GM12891 (cell line): ENCODE results near the gene EYA2.
"Not testable (repeated sequence)": the region's sequence is repeated elsewhere in the genome, so short reads cannot be mapped to it uniquely, and the experiment has no call there.

Source experiments
- DNase-seq: peaks from one replicate; pipeline ENCODE4 v3.0.0; 2011; ENCODE audit warnings: low spot score; ENCODE audit not compliant: insufficient read length
- FAIRE-seq: peaks from 2 replicates; lab custom pipeline; 2011; peaks lifted over from hg19 to GRCh38; lab: Jason Lieb, UNC
- PAX5 ChIP-seq: IDR thresholded peaks from 2 replicates; pipeline ENCODE4 v1.6.1; 2011; ENCODE audit warnings: low read length, moderate library complexity, mild to moderate bottlenecking; ENCODE audit not compliant: insufficient read depth, severe bottlenecking
- POLR2A ChIP-seq: IDR thresholded peaks from 2 replicates; pipeline ENCODE4 v1.6.1; 2011; ENCODE audit warnings: low read depth, low read length, control low read depth
- POLR2AphosphoS5 ChIP-seq: IDR thresholded peaks from 2 replicates; pipeline ENCODE4 v1.6.1; 2011; ENCODE audit warnings: low read depth, low read length, control low read depth
- POU2F2 ChIP-seq: IDR thresholded peaks from 2 replicates; pipeline ENCODE4 v1.6.1; 2011; ENCODE audit warnings: low read depth, mild to moderate bottlenecking, control low read depth, low read length, moderate library complexity
- SPI1 ChIP-seq: IDR thresholded peaks from 2 replicates; pipeline ENCODE4 v1.6.1; 2011; ENCODE audit warnings: low read depth, low read length, control low read depth
- TAF1 ChIP-seq: IDR thresholded peaks from 2 replicates; pipeline ENCODE4 v1.6.1; 2011; ENCODE audit warnings: low read depth, low read length, control low read depth

EYA2 gene

DNA sequence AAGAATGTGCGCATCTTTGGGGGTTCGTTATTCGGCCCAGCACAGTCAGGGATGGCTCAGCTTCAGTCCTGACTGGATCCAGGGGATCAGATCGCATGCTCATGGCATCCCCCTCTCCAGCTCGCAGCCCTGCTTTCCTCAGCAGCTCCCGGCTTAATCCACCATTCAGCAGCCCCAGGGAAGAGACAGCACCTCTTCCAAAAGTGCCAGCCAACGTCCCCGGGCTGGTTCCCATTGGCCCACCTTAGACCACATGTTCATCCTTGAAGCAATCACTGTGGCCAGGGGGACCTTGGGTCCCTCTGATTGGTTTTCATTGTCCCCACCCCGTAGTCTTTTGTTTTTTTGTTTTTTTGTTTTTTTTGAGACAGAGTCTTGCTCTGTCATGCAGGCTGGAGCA lies 273.2 kb downstream of the EYA2 start:
- no peak for FAIRE-seq
- DNase-seq: no peak
- no peak for TF ChIP-seq POLR2AphosphoS5
- no peak for TF ChIP-seq TAF1
- TF ChIP-seq PAX5: no peak
- TF ChIP-seq POU2F2: no peak
- TF ChIP-seq POLR2A: no peak
- no peak for TF ChIP-seq SPI1

GRCh38 chr20:47172579-47172978 lies 277.9 kb downstream of the EYA2 start:
- FAIRE-seq (no peak), DNase-seq (no peak)
- no peak for TF ChIP-seq POU2F2
- TF ChIP-seq PAX5: no peak
- TF ChIP-seq TAF1: no peak
- TF ChIP-seq POLR2A: no peak
- no peak for TF ChIP-seq SPI1
- TF ChIP-seq POLR2AphosphoS5: no peak

GRCh38 chr20:47173596-47174216 lies 279.1 kb downstream of the EYA2 start:
- FAIRE-seq: no peak
- no peak for DNase-seq
- no peak for TF ChIP-seq POU2F2
- TF ChIP-seq POLR2AphosphoS5: no peak
- no peak for TF ChIP-seq TAF1
- TF ChIP-seq SPI1: no peak
- no peak for TF ChIP-seq PAX5
- TF ChIP-seq POLR2A: no peak

- TF ChIP-seq POLR2AphosphoS5 (no peak), POLR2A (no peak), TAF1 (no peak), SPI1 (no peak), PAX5 (no peak), POU2F2 (no peak)
- FAIRE-seq: no peak
Measured at GRCh38 chr20:47174456-47175243, 280.0 kb downstream of the EYA2 start.

GRCh38 chr20:47175493-47175892 lies 280.9 kb downstream of the EYA2 start:
- FAIRE-seq: no peak
- TF ChIP-seq SPI1 (no peak), PAX5 (no peak), POU2F2 (no peak), POLR2AphosphoS5 (no peak), TAF1 (no peak), POLR2A (no peak)
- no peak for DNase-seq

More at GRCh38 chr20:47174456-47175243, 280.0 kb downstream of the EYA2 start:
- no peak for DNase-seq

DNA sequence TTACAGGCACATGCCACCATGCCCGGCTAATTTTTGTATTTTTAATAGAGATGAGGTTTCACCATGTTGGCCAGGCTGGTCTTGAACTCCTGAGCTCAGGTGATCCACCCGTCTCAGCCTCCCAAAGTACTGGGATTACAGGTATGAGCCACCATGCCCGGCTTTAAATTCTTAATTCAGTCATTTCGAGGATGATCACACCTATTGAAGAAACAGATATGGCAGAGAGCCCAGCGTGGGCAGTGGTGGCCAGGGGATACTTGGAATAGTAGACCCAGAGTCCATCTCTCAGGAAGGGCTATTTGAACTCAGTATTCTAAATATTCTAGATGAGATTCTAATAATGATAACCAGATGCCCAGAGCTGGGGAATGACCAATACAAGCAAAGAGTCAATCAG lies 281.6 kb downstream of the EYA2 start:
- not testable (repeated sequence) for FAIRE-seq, DNase-seq

- FAIRE-seq (no peak), DNase-seq (no peak)
- no peak for TF ChIP-seq SPI1
- no peak for TF ChIP-seq TAF1
- TF ChIP-seq PAX5: no peak
- TF ChIP-seq POU2F2: no peak
- TF ChIP-seq POLR2AphosphoS5: no peak
- TF ChIP-seq POLR2A: no peak
Measured at GRCh38 chr20:47178277-47178676, 283.6 kb downstream of the EYA2 start.

- FAIRE-seq (no peak), DNase-seq (no peak)
- TF ChIP-seq POLR2AphosphoS5: no peak
- TF ChIP-seq TAF1: no peak
- TF ChIP-seq POLR2A: no peak
- TF ChIP-seq POU2F2: no peak
- no peak for TF ChIP-seq PAX5
- no peak for TF ChIP-seq SPI1
Measured at GRCh38 chr20:47178851-47179250, 284.2 kb downstream of the EYA2 start.

- FAIRE-seq (no peak), DNase-seq (no peak)
- no peak for TF ChIP-seq POLR2A
- TF ChIP-seq PAX5: no peak
- TF ChIP-seq POLR2AphosphoS5: no peak
- TF ChIP-seq TAF1: no peak
- no peak for TF ChIP-seq SPI1
- no peak for TF ChIP-seq POU2F2
Measured at GRCh38 chr20:47179267-47179666, 284.6 kb downstream of the EYA2 start.
